CD4-positive, alpha-beta T cell treated with Interleukin-15 for 4 hours (primary cell): ENCODE results near the gene RBM18.

Source experiments
- DNase-seq: peaks from one replicate; pipeline ENCODE4 v3.0.0-alpha.2; 2020; ENCODE audit warnings: low spot score

The RBM18 gene

GRCh38 chr9:122258886-122259415, 5.7 kb downstream of the RBM18 start:
- no peak for DNase-seq

GRCh38 chr9:122256206-122256605, 8.4 kb downstream of the RBM18 start:
- no peak for DNase-seq

GRCh38 chr9:122254761-122255160, 9.9 kb downstream of the RBM18 start:
- no peak for DNase-seq

- no peak for DNase-seq
These were observed 11.8 kb downstream of the RBM18 start for GRCh38 chr9:122252796-122253195.

GRCh38 chr9:122251351-122251750, 13.3 kb downstream of the RBM18 start:
- DNase-seq, result no peak

- no peak for DNase-seq
These were observed 16.2 kb downstream of the RBM18 start for GRCh38 chr9:122248448-122248865.

- DNase-seq, result no peak
These were observed 18.0 kb downstream of the RBM18 start for GRCh38 chr9:122246666-122247065.

GRCh38 chr9:122244349-122244748, 20.3 kb downstream of the RBM18 start:
- no peak for DNase-seq

GRCh38 chr9:122239722-122240121, 24.9 kb downstream of the RBM18 start:
- DNase-seq, result no peak

- DNase-seq, result no peak
These were observed 28.0 kb downstream of the RBM18 start for GRCh38 chr9:122236681-122237080.

- DNase-seq, result no peak
These were observed 30.5 kb downstream of the RBM18 start for GRCh38 chr9:122234022-122234748.

- DNase-seq, result no peak
These were observed 31.8 kb downstream of the RBM18 start for GRCh38 chr9:122232796-122233306.

- DNase-seq, result no peak
These were observed 35.2 kb downstream of the RBM18 start for GRCh38 chr9:122229485-122229837.

GRCh38 chr9:122228568-122229484, 35.8 kb downstream of the RBM18 start, which contains the start of gene LHX6:
TSS of gene LHX6 (minus strand) at chr9:122228957. CDS start at chr9:122228740, 217 bp downstream.
- no peak for DNase-seq

GRCh38 chr9:122228191-122228567, 36.5 kb downstream of the RBM18 start:
- no peak for DNase-seq

- no peak for DNase-seq
These were observed 37.1 kb downstream of the RBM18 start for GRCh38 chr9:122227575-122227900.

GRCh38 chr9:122226758-122227574, 37.7 kb downstream of the RBM18 start:
- no peak for DNase-seq

GRCh38 chr9:122226142-122226757, 38.4 kb downstream of the RBM18 start:
- DNase-seq, result no peak

GRCh38 chr9:122225312-122226141, 39.1 kb downstream of the RBM18 start:
- no peak for DNase-seq

GRCh38 chr9:122223435-122223834, 41.2 kb downstream of the RBM18 start:
- DNase-seq, result no peak

- no peak for DNase-seq
These were observed 41.8 kb downstream of the RBM18 start for GRCh38 chr9:122222791-122223190.
